ENCODE measurements around the gene SPECC1L. TPM values are rescaled to one million over a fixed set of nuclear protein-coding genes. Genes with fewer than 3 reads are reported as not detected.

Gene SPECC1L
- total and polyA plus RNA-seq, 5 donors from 2014 or later = 4.1 to 39.6 (median 5.8) TPM

DNA sequence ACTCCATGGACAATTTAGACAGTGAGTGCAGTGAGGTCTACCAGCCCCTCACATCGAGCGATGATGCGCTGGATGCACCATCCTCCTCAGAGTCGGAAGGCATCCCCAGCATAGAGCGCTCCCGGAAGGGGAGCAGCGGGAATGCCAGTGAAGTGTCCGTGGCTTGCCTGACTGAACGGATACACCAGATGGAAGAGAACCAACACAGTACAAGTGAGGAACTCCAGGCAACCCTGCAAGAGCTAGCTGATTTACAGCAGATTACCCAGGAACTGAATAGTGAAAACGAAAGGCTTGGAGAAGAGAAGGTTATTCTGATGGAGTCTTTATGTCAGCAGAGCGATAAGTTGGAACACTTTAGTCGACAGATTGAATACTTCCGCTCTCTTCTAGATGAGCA, 51.4 kb downstream of the SPECC1L start:
- DNase-seq = no peak
- H3K4me3 Mint-ChIP-seq = no peak overlapping the region
- H3K4me3 ChIP-seq (ENCODE audit: low read depth, low read length) = no peak overlapping the region
- H3K36me3 ChIP-seq (ENCODE audit: control insufficient read depth, insufficient read depth, low read length) = peaks cover 21% of the 10 kb centered on the region
- H3K27me3 ChIP-seq (ENCODE audit: control insufficient read depth, insufficient read depth, low read length) = no peaks in the 10 kb centered on the region
- peaks cover 23% of the 10 kb centered on the region for H3K36me3 Mint-ChIP-seq
- H3K9me3 Mint-ChIP-seq = no peaks in the 10 kb centered on the region
- H3K4me1 Mint-ChIP-seq = peaks cover 10 to 18% (median 17%) of the 10 kb centered on the region in 4 donors
- ATAC-seq (ENCODE audit: low read depth in 2 of 2) = no peak
- H3K27ac Mint-ChIP-seq = no peak overlapping the region
- H3K9me3 ChIP-seq (ENCODE audit: control insufficient read depth in 2 of 2, low read length in 2 of 2) = no peaks in the 10 kb centered on the region
- peaks cover 4% of the 10 kb centered on the region for H3K4me1 ChIP-seq (ENCODE audit: control insufficient read depth, insufficient read depth, low read length, poor library complexity, severe bottlenecking)
- H3K27ac ChIP-seq (ENCODE audit: insufficient read depth, low read length, poor library complexity, severe bottlenecking) = no peak overlapping the region
- H3K27me3 Mint-ChIP-seq = no peaks in the 10 kb centered on the region

GRCh38 chr22:24322522-24322921, 51.9 kb downstream of the SPECC1L start:
- no peak overlapping the region for H3K27ac ChIP-seq (ENCODE audit: insufficient read depth, low read length, poor library complexity, severe bottlenecking)
- H3K27me3 Mint-ChIP-seq = no peaks in the 10 kb centered on the region
- peaks cover 4% of the 10 kb centered on the region for H3K4me1 ChIP-seq (ENCODE audit: control insufficient read depth, insufficient read depth, low read length, poor library complexity, severe bottlenecking)
- H3K9me3 Mint-ChIP-seq = no peaks in the 10 kb centered on the region
- peaks cover 23% of the 10 kb centered on the region for H3K36me3 Mint-ChIP-seq
- ATAC-seq (ENCODE audit: low read depth in 2 of 2) (no peak), DNase-seq (no peak)
- H3K27ac Mint-ChIP-seq = no peak overlapping the region
- H3K27me3 ChIP-seq (ENCODE audit: control insufficient read depth, insufficient read depth, low read length) = no peaks in the 10 kb centered on the region
- no peaks in the 10 kb centered on the region for H3K9me3 ChIP-seq (ENCODE audit: control insufficient read depth in 2 of 2, low read length in 2 of 2)
- no peak overlapping the region for H3K4me3 ChIP-seq (ENCODE audit: low read depth, low read length)
- H3K4me3 Mint-ChIP-seq = no peak overlapping the region
- H3K4me1 Mint-ChIP-seq = peaks cover 10 to 18% (median 17%) of the 10 kb centered on the region in 4 donors
- H3K36me3 ChIP-seq (ENCODE audit: control insufficient read depth, insufficient read depth, low read length) = peaks cover 21% of the 10 kb centered on the region

DNA sequence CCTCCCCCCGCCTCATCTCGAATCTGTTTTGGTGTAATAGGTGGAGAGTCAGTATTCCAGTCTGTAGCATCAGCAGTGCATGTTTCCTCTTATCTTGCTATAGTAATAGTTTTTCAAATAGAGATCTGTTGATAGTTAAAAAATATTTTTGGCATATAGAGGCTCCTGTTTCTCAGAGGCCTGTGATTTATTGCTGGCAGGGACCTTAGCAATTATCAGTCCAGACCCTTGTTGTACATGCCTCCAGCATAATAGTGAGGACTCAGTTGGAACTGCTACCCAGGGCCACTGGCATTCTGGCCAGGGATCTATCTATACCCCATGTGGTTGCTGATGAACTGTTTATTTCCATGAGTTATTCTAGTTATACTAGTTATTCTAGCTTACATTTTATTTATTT, 52.6 kb downstream of the SPECC1L start:
- no peak for DNase-seq
- peaks cover 4% of the 10 kb centered on the region for H3K4me1 ChIP-seq (ENCODE audit: control insufficient read depth, insufficient read depth, low read length, poor library complexity, severe bottlenecking)
- Mint-ChIP-seq H3K9me3 (no peaks in the 10 kb centered on the region), H3K4me3 (no peak overlapping the region), H3K27ac (peak overlapping the region in 1 of 3 donors; percentile 7), H3K27me3 (no peaks in the 10 kb centered on the region), H3K36me3 (peaks cover 23% of the 10 kb centered on the region), H3K4me1 (peaks cover 10 to 19% (median 18%) of the 10 kb centered on the region in 4 donors)
- H3K36me3 ChIP-seq (ENCODE audit: control insufficient read depth, insufficient read depth, low read length) = peaks cover 21% of the 10 kb centered on the region
- no peak overlapping the region for H3K27ac ChIP-seq (ENCODE audit: insufficient read depth, low read length, poor library complexity, severe bottlenecking)
- ATAC-seq (ENCODE audit: low read depth in 2 of 2) = no peak
- H3K9me3 ChIP-seq (ENCODE audit: control insufficient read depth in 2 of 2, low read length in 2 of 2) = no peaks in the 10 kb centered on the region
- no peaks in the 10 kb centered on the region for H3K27me3 ChIP-seq (ENCODE audit: control insufficient read depth, insufficient read depth, low read length)
- no peak overlapping the region for H3K4me3 ChIP-seq (ENCODE audit: low read depth, low read length)

- Histone ChIP-seq H3K4me1 (ENCODE audit: control insufficient read depth, insufficient read depth, low read length, poor library complexity, severe bottlenecking) (peaks cover 4% of the 10 kb centered on the region), H3K9me3 (ENCODE audit: control insufficient read depth in 2 of 2, low read length in 2 of 2) (no peaks in the 10 kb centered on the region), H3K27me3 (ENCODE audit: control insufficient read depth, insufficient read depth, low read length) (no peaks in the 10 kb centered on the region), H3K27ac (ENCODE audit: insufficient read depth, low read length, poor library complexity, severe bottlenecking) (no peak overlapping the region), H3K36me3 (ENCODE audit: control insufficient read depth, insufficient read depth, low read length) (peaks cover 21% of the 10 kb centered on the region), H3K4me3 (ENCODE audit: low read depth, low read length) (no peak overlapping the region)
- Mint-ChIP-seq H3K27ac (peak overlapping the region in 2 of 3 donors; percentile 70 to 85), H3K4me3 (no peak overlapping the region), H3K27me3 (no peaks in the 10 kb centered on the region), H3K4me1 (peaks cover 10 to 21% (median 18%) of the 10 kb centered on the region in 4 donors), H3K9me3 (no peaks in the 10 kb centered on the region), H3K36me3 (peaks cover 23% of the 10 kb centered on the region)
- ATAC-seq (ENCODE audit: low read depth in 2 of 2) (no peak), DNase-seq (no peak)
These were observed 53.1 kb downstream of the SPECC1L start for GRCh38 chr22:24323695-24324094.

GRCh38 chr22:24324137-24324536, 53.5 kb downstream of the SPECC1L start:
- Mint-ChIP-seq H3K4me3 (peak overlapping the region in 1 of 4 donors; percentile 18), H3K27me3 (no peaks in the 10 kb centered on the region), H3K9me3 (no peaks in the 10 kb centered on the region), H3K36me3 (peaks cover 18% of the 10 kb centered on the region), H3K4me1 (peaks cover 10 to 23% (median 20%) of the 10 kb centered on the region in 4 donors), H3K27ac (peak overlapping the region; percentile 70 to 85 (median 76))
- Histone ChIP-seq H3K27ac (ENCODE audit: insufficient read depth, low read length, poor library complexity, severe bottlenecking) (no peak overlapping the region), H3K4me3 (ENCODE audit: low read depth, low read length) (no peak overlapping the region), H3K36me3 (ENCODE audit: control insufficient read depth, insufficient read depth, low read length) (peaks cover 21% of the 10 kb centered on the region), H3K27me3 (ENCODE audit: control insufficient read depth, insufficient read depth, low read length) (no peaks in the 10 kb centered on the region), H3K9me3 (ENCODE audit: control insufficient read depth in 2 of 2, low read length in 2 of 2) (no peaks in the 10 kb centered on the region), H3K4me1 (ENCODE audit: control insufficient read depth, insufficient read depth, low read length, poor library complexity, severe bottlenecking) (peaks cover 4% of the 10 kb centered on the region)
- DNase-seq (peak in 1 of 3 donors; percentile 50), ATAC-seq (ENCODE audit: low read depth in 2 of 2) (no peak)

- H3K9me3 Mint-ChIP-seq = no peaks in the 10 kb centered on the region
These were observed 54.6 kb downstream of the SPECC1L start for GRCh38 chr22:24325105-24325757.

GRCh38 chr22:24326266-24326665, 55.6 kb downstream of the SPECC1L start:
- Histone ChIP-seq H3K9me3 (ENCODE audit: control insufficient read depth in 2 of 2, low read length in 2 of 2) (no peaks in the 10 kb centered on the region), H3K36me3 (ENCODE audit: control insufficient read depth, insufficient read depth, low read length) (peaks cover 30% of the 10 kb centered on the region), H3K27ac (ENCODE audit: insufficient read depth, low read length, poor library complexity, severe bottlenecking) (no peak overlapping the region), H3K4me3 (ENCODE audit: low read depth, low read length) (no peak overlapping the region), H3K27me3 (ENCODE audit: control insufficient read depth, insufficient read depth, low read length) (no peaks in the 10 kb centered on the region), H3K4me1 (ENCODE audit: control insufficient read depth, insufficient read depth, low read length, poor library complexity, severe bottlenecking) (peaks cover 9% of the 10 kb centered on the region)
- Mint-ChIP-seq H3K9me3 (no peaks in the 10 kb centered on the region), H3K4me3 (no peak overlapping the region), H3K27me3 (no peaks in the 10 kb centered on the region), H3K36me3 (peaks cover 23% of the 10 kb centered on the region), H3K27ac (peak overlapping the region in 1 of 3 donors; percentile 73), H3K4me1 (peaks cover 12 to 32% (median 30%) of the 10 kb centered on the region in 4 donors)
- ATAC-seq (ENCODE audit: low read depth in 2 of 2) (no peak), DNase-seq (no peak)

More at GRCh38 chr22:24325105-24325757, 54.6 kb downstream of the SPECC1L start:
- H3K36me3 ChIP-seq (ENCODE audit: control insufficient read depth, insufficient read depth, low read length) = peaks cover 25% of the 10 kb centered on the region
- H3K27ac Mint-ChIP-seq = no peak overlapping the region
- ATAC-seq (ENCODE audit: low read depth in 2 of 2) (peak; percentile 74 to 81), DNase-seq (peak in 2 of 3 donors; percentile 52 to 88)
- no peaks in the 10 kb centered on the region for H3K27me3 Mint-ChIP-seq
- no peak overlapping the region for H3K27ac ChIP-seq (ENCODE audit: insufficient read depth, low read length, poor library complexity, severe bottlenecking)
- H3K4me1 Mint-ChIP-seq = peaks cover 17 to 31% (median 27%) of the 10 kb centered on the region in 4 donors
- peaks cover 9% of the 10 kb centered on the region for H3K4me1 ChIP-seq (ENCODE audit: control insufficient read depth, insufficient read depth, low read length, poor library complexity, severe bottlenecking)
- H3K36me3 Mint-ChIP-seq = peaks cover 23% of the 10 kb centered on the region
- H3K9me3 ChIP-seq (ENCODE audit: control insufficient read depth in 2 of 2, low read length in 2 of 2) = no peaks in the 10 kb centered on the region
- no peak overlapping the region for H3K4me3 ChIP-seq (ENCODE audit: low read depth, low read length)
- no peaks in the 10 kb centered on the region for H3K27me3 ChIP-seq (ENCODE audit: control insufficient read depth, insufficient read depth, low read length)
- H3K4me3 Mint-ChIP-seq = no peak overlapping the region

DNA sequence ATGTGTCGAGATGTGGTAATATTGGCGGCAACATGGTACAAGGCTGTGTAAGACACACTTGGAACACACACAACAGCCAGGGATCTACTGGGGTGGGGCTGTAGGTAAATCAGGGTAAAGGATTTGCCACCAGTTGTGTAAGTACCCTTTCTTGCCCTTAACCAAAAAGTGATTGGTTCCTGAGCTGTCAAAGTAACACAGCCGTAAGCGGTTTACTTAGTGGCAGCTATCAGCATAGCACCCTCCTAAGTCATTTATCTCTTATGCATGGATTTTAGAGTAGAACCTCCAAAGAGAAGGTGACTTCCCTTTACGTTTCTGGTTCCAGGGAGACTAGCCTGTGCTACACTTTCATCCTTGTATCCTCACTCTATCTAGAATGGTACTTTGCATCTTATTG, 57.2 kb downstream of the SPECC1L start:
- Mint-ChIP-seq H3K9me3 (no peaks in the 10 kb centered on the region), H3K4me1 (peaks cover 18 to 34% (median 30%) of the 10 kb centered on the region in 4 donors), H3K36me3 (peaks cover 15% of the 10 kb centered on the region), H3K27ac (no peak overlapping the region), H3K27me3 (no peaks in the 10 kb centered on the region), H3K4me3 (no peak overlapping the region)
- H3K27me3 ChIP-seq (ENCODE audit: control insufficient read depth, insufficient read depth, low read length) = no peaks in the 10 kb centered on the region
- no peak for ATAC-seq (ENCODE audit: low read depth in 2 of 2)
- H3K4me3 ChIP-seq (ENCODE audit: low read depth, low read length) = no peak overlapping the region
- H3K9me3 ChIP-seq (ENCODE audit: control insufficient read depth in 2 of 2, low read length in 2 of 2) = no peaks in the 10 kb centered on the region
- H3K36me3 ChIP-seq (ENCODE audit: control insufficient read depth, insufficient read depth, low read length) = peaks cover 20% of the 10 kb centered on the region
- DNase-seq = peak in 1 of 3 donors; percentile 11
- no peak overlapping the region for H3K27ac ChIP-seq (ENCODE audit: insufficient read depth, low read length, poor library complexity, severe bottlenecking)
- peaks cover 9% of the 10 kb centered on the region for H3K4me1 ChIP-seq (ENCODE audit: control insufficient read depth, insufficient read depth, low read length, poor library complexity, severe bottlenecking)
